Uterus (tissue), 2 donors: ENCODE data around the gene LCN10.

Experiments
- POLR2A ChIP-seq, 2 donors: fragments of 450-650 bp; IDR thresholded peaks; one replicate each; pipeline ENCODE4 v1.6.1; 2016; ENCODE audit warnings: antibody characterized with exemption in 2 of 2, mild to moderate bottlenecking in 1 of 2, moderate library complexity in 1 of 2
- TF ChIP-seq, protein P1 (sequence below), 4 experiments: fragments of 200-600 bp in 2 of 4; fragments of 450-650 bp in 2 of 4; sonication (generic) in 2 of 4; IDR thresholded peaks; one replicate each; pipeline ENCODE4 v1.5.1; 2016 to 2019; ENCODE audit warnings: antibody characterized with exemption in 4 of 4, mild to moderate bottlenecking in 2 of 4, moderate library complexity in 1 of 4

GRCh38 chr9:136720898-136721338 is 21.8 kb downstream of the LCN10 start:
- TF ChIP-seq, protein P1, sequence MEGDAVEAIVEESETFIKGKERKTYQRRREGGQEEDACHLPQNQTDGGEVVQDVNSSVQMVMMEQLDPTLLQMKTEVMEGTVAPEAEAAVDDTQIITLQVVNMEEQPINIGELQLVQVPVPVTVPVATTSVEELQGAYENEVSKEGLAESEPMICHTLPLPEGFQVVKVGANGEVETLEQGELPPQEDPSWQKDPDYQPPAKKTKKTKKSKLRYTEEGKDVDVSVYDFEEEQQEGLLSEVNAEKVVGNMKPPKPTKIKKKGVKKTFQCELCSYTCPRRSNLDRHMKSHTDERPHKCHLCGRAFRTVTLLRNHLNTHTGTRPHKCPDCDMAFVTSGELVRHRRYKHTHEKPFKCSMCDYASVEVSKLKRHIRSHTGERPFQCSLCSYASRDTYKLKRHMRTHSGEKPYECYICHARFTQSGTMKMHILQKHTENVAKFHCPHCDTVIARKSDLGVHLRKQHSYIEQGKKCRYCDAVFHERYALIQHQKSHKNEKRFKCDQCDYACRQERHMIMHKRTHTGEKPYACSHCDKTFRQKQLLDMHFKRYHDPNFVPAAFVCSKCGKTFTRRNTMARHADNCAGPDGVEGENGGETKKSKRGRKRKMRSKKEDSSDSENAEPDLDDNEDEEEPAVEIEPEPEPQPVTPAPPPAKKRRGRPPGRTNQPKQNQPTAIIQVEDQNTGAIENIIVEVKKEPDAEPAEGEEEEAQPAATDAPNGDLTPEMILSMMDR (IDR thresholded peaks at IDR 0.05), result no peak
- no peak for TF ChIP-seq POLR2A (IDR thresholded peaks at IDR 0.05)
